HL-60 (cell line): ENCODE measurements around the gene SMLR1.
"Not testable (repeated sequence)": the region's sequence is repeated elsewhere in the genome, so short reads cannot be mapped to it uniquely, and the experiment has no call there.

Experiments used
- DNase-seq, 2 experiments: peaks; one replicate each; pipeline ENCODE4 v3.0.0-alpha.2; 2010 to 2020; ENCODE audit warnings: low read depth in 1 of 2, low spot score in 1 of 2
- H3K27ac ChIP-seq: fragments of 250-450 bp; sonication (Bioruptor Pico); replicated peaks from 2 replicates; pipeline ENCODE4 v1.5.1; 2020; ENCODE audit warnings: mild to moderate bottlenecking, moderate library complexity
- H3K27me3 ChIP-seq: fragments of 250-450 bp; sonication (Bioruptor Pico); 2 replicates; pipeline ENCODE4 v1.5.1; 2021; ENCODE audit warnings: mild to moderate bottlenecking, moderate library complexity; ENCODE audit not compliant: insufficient read depth, poor library complexity, severe bottlenecking
- H3K4me3 ChIP-seq: replicated peaks from 2 replicates; pipeline ENCODE4 v1.5.1; 2011; ENCODE audit warnings: mild to moderate bottlenecking, control low read depth, low read length; ENCODE audit not compliant: insufficient read depth
- CTCF ChIP-seq: IDR thresholded peaks from one replicate; pipeline ENCODE4 v1.5.1; 2011; ENCODE audit warnings: low read length, control low read depth, inconsistent platforms; ENCODE audit not compliant: insufficient read depth
- GABPA ChIP-seq: IDR thresholded peaks from 2 replicates; pipeline ENCODE4 v1.6.1; 2012; ENCODE audit warnings: low read depth
- POLR2AphosphoS5 ChIP-seq: IDR thresholded peaks from 2 replicates; pipeline ENCODE4 v1.6.1; 2012; ENCODE audit warnings: low read depth
- REST ChIP-seq: IDR thresholded peaks from 2 replicates; pipeline ENCODE4 v1.6.1; 2012; ENCODE audit warnings: low read depth; ENCODE audit not compliant: insufficient replicate concordance
- SPI1 ChIP-seq: IDR thresholded peaks from 2 replicates; pipeline ENCODE4 v1.6.1; 2012; ENCODE audit warnings: low read depth, mild to moderate bottlenecking, borderline replicate concordance

SMLR1 gene

GRCh38 chr6:130794738-130795137 is 32.5 kb upstream of the SMLR1 start:
- no peak overlapping the region for H3K4me3 ChIP-seq
- no peaks in the 10 kb centered on the region for H3K27me3 ChIP-seq
- TF ChIP-seq REST (no peak), POLR2AphosphoS5 (no peak), CTCF (no peak), SPI1 (no peak), GABPA (no peak)
- DNase-seq, result no peak
- no peak overlapping the region for H3K27ac ChIP-seq

GRCh38 chr6:130796313-130796905 is 30.8 kb upstream of the SMLR1 start:
- Histone ChIP-seq H3K4me3 (no peak overlapping the region), H3K27ac (no peak overlapping the region), H3K27me3 (no peaks in the 10 kb centered on the region)
- TF ChIP-seq SPI1 (no peak), POLR2AphosphoS5 (no peak), GABPA (no peak), CTCF (no peak), REST (no peak)
- DNase-seq, result no peak

GRCh38 chr6:130797061-130797460 is 30.1 kb upstream of the SMLR1 start:
- TF ChIP-seq CTCF, result no peak
- no peak for TF ChIP-seq GABPA
- no peak for TF ChIP-seq REST
- no peak for TF ChIP-seq SPI1
- TF ChIP-seq POLR2AphosphoS5, result no peak
- no peak overlapping the region for H3K4me3 ChIP-seq
- H3K27ac ChIP-seq, result no peak overlapping the region
- no peak for DNase-seq
- H3K27me3 ChIP-seq, result no peaks in the 10 kb centered on the region

GRCh38 chr6:130801368-130801767 is 25.8 kb upstream of the SMLR1 start:
- not testable (repeated sequence) for H3K4me3 ChIP-seq, H3K27ac ChIP-seq, DNase-seq, H3K27me3 ChIP-seq
